Pulmonary artery endothelial cell (primary cell): Measurements from ENCODE around the gene CD3G. TPM values are rescaled to one million over a fixed set of nuclear protein-coding genes. Genes with fewer than 3 reads are reported as not detected.
"Not testable (repeated sequence)": the region's sequence is repeated elsewhere in the genome, so short reads cannot be mapped to it uniquely, and the experiment has no call there.

Source experiments
- DNase-seq: peaks from one replicate; pipeline ENCODE4 v3.0.0-alpha.2; 2011; ENCODE audit warnings: low read depth, low spot score
- total RNA-seq: library from RNA; depleted of rRNA; stranded (reverse); fragments of >200 nt; gene quantifications from 2 replicates; pipeline ENCODE4 v1.2.3, GENCODE V29; 2014

Gene CD3G
- total RNA-seq, 1 donor from 2014 or later: not detected

DNA sequence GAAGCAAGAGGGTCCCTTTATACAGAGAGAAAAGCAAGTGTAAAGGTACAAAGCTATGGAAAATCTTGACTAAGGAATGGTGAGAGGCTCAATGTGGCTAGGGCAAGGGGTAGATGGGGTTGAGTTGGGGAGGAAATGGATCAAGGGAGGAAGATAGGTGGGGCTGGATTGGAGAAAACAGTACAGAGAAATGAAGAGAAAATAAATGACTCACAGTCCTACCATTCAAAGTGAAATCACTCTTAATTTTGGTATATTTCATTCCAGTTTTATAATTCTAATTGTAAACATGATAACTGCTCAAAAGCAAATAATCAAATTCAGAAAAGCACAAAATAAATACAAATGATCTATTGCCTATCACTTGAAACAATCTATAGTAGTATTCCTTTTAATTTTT is 31.8 kb downstream of the CD3G start:
- DNase-seq: no peak

DNA sequence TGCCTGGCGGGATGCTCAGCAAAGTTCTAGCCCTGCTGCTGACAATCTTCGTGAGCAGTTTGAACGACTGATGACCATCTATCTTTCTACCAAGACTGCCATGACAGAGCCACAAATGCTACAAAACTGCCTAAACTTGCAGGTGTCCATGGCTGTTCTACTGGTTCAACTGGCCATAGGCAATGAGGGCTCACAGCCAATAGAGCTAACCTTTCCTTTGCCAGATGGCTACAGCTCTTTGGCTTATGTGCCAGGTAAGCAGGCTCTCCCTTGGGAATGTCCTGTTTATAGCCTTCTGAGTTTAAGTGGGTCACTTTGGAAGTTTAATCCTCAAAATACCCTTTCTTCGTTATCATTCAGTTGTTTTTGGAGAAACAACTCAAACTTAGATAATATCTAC is 35.4 kb downstream of the CD3G start:
- DNase-seq: no peak

DNA sequence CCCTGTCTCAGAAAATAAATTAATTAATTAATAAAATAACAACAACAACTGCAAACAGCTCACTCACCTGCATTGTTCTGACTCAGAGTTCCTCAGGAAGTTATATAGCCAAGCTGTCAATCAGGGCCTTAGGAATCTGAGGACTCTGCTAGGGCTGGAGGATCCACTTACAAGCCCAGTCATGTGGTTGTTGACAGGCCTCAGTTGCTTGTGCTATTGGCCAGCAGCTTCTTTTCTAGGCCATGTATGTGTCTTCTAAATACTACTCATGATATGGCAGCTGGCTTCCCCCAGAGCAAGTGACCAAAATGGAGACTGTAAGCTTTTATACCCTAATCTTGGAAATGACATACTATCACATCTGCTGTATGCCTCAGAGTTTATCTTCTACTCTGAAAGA is 36.4 kb downstream of the CD3G start:
- DNase-seq: no peak

DNA sequence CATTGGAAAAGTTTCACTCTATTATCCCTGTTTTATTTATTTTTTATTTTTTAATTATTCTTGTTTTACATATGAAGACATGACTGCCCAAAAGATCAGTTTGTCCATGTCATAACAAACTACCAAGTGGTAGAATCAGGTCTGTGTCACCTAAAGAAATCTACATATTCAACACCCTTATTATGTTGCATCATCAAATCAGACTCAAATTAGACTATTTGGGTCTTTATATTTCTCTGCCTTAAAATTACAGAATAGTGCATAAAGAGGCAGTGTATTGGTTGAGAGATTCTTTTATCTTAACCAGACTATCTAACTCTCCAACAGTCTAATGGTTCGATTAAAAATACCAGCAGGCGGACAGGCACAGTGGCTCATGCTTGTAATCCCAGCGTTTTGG is 38.8 kb downstream of the CD3G start:
- DNase-seq: no peak

DNA sequence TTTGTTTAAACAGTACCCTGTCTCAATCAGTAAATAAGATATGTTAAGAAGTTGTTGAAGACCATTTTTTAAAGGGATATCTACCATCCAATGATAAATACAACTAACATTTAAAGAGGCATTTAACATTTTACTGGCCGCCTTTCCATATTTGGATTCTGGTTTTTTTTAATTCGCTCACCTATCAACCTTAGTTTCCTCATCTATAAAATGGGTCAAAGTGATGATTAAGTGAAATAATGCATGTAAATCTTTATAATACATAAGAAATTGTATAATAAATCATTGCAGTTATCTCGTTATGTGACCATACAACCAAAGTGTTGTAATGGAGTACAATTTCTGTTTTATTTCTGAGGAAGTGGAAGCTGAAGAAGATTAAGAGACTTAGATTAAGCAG is 39.5 kb downstream of the CD3G start:
- no peak for DNase-seq

DNA sequence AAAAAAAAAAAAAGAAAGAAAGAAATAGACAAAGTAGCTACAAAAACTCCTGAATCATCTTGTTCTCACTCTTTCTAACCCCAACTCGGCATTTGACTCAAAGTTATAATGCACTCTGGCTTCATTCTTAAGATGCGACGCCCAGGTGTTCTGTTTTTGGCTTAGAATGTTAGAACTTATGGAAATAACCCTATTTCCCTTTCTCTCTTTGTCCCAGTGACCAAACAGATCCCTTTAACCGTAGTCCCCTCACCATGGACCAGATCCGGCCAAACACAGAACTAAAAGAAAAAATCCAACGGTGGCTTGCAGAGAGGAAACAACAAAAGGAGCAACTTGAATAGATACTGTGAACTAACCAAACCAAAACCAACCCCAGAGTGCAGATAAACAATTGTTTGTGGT is 52.0 kb downstream of the CD3G start:
- no peak for DNase-seq

DNA sequence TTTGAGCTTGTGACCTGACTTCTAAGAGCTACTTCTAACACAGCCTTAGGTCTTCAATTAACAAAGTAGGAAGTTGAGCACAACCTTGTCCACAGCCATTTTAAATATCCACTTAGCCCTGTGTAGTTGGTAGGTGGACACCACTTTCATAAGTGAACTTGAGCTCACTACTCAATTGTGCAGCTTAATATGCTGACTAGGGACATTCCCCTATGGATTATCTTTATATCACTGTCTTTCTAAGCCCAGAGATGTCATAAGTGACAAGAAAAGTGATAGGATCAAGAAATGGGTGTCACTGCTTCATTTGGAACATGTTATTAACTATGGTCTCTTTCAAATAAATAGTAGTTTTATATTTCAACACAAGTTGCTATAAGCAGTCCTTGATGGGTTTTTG is 53.3 kb downstream of the CD3G start:
- DNase-seq: no peak

DNA sequence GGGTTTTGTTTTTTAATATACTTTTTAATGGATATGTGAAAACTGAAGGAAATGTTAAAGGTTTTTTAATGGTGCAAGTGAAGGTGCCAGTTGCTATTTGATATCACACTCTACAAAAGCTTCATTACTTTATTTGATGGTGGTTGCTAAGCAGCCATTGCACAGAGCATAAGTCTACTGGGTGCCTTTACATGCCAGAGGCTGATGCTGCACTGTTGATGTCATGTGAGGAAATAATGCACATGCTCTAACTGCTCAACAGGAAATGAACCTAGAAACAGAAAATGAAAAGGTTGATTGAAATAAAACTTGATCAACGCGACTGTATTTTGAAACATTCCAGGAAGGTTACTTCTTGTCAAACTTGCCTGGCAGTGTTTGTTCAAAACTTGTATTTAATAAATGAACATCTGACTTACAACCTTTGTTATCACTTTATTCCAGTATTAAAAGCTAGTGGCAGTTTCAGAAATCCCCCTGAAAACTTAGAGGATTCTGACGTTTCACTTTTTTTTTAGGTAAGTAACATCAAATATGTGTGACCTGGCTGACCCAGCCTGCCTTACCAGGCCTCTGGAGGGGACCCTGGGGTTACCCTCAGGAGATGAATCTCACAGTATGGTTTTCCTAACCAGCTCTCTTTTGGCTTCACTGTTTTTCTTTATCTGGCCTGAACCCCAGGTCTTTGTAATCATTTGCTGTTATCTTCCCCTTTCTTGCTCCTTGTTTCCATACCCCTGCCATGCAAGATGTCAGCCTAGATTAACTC is 54.8 kb downstream of the CD3G start:
- DNase-seq: no peak

DNA sequence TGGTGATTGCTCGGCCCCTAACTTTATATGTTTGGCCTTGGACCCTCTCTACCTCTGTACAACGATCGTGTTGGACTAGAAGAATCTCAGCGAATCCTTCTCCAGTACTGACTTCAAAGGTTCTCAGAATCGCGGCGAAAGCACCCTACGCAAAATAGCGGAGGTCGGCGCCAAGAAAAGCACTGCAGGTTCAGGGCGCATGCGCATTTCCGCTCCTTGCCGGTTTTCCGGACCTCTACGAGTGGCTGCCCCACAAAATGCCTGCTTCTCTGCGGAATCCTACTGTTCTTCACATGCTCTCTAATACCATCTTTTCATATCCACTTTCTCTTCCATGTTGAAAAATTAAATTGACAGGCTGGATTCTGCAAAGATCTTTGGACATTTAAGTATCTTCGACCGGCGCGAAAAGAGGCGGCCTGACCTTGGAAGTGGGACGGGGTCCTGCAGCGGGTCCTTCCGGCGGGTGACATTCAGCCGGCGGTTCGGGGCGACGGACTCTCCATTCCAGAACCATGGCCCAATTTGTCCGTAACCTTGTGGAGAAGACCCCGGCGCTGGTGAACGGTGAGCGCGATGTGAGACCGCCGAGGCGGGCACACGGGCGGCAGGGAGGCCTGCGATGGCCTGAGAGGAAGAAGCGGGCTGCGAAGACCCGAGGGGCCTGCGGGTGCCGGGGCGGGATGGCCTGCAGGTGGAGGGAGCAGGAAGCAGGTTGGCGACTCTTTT is 57.2 kb downstream of the CD3G start, which contains the start of gene ATP5MG:
Gene ATP5MG (plus strand): TSS at position 456 of the 729 bp plus-strand sequence. CDS start 60 bp downstream, at position 516.
- DNase-seq: peak; percentile 50

DNA sequence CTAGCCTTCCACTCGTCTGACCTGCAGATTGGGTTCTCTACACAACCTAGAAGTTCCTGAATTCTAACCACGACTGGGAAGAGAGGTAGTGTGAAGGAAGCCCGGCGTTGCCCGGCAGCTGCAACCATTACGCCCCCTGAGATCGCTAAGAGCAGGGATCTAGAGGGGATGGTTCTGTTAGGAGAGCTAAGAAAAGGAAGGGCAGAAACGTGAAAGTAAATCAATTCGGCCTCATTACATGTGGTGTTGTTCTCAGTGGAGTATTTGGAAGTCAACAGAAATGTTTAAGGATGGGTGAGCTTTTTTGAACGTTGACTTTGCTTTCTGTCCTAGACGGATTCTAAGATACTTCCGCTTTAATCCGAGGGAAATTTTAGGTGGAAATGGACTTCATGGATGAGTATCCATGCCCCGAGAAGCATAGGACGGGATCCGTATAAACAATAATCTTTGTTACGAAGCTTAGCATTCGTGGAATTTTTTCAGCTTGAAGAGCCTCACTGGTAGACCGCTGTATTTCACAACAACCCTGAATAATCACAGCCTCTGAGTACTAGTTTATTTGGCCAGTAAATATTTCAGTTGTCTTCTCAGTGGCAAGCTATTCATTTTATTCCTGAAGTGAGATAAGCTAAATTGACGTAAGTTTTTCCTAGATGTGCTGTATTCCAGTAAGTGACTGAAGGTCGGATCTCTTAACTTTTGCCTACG is 57.9 kb downstream of the CD3G start:
- DNase-seq: no peak

DNA sequence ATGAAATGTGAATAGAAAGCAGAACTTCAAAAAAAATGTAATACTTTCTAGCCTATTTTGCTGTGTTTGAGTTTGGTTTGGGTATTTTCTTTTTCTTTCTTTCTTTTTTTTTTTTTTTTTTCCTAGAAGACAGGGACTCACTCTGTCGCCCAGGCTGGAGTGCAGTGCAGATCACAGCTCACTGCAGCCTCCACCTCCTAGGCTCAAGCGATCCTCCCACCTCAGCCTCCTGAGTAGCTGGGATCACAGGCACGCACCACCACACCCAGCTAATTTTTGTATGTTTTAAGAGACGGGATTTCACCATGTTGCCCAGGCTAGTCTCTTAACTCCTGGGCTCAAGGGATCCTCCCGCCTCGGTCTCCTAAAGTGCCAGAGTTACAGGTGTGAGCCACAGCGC is 58.5 kb downstream of the CD3G start:
- DNase-seq: not testable (repeated sequence)

Other genes starting within 250 kb of the CD3G start
- 0.13 and 0.21 TPM in 2 replicates for gene SCN4B, start 191.5 kb upstream of the CD3G start, total RNA-seq
- gene SCN2B, start 167.7 kb upstream of the CD3G start, total RNA-seq: not detected in 2 replicates
- gene JAML, start 119.3 kb upstream of the CD3G start, total RNA-seq: 0.13 and 0.35 TPM in 2 replicates
- 11.5 and 14.2 TPM in 2 replicates for gene MPZL3, start 92.0 kb upstream of the CD3G start, total RNA-seq
- 116 and 148 TPM in 2 replicates for gene MPZL2, start 80.0 kb upstream of the CD3G start, total RNA-seq
- not detected in 2 replicates for gene CD3E, start 39.6 kb upstream of the CD3G start, total RNA-seq
- gene CD3D, start 1.6 kb upstream of the CD3G start, total RNA-seq: not detected in 2 replicates
- 29.9 and 38.4 TPM in 2 replicates for gene UBE4A, start 15.3 kb downstream of the CD3G start, total RNA-seq
- gene ATP5MG, start 57.3 kb downstream of the CD3G start, total RNA-seq: 69.5 and 96.9 TPM in 2 replicates
- gene KMT2A, start 92.1 kb downstream of the CD3G start, total RNA-seq: 20.0 and 29.7 TPM in 2 replicates
- 0.40 and 1.3 TPM in 2 replicates for gene TTC36, start 183.1 kb downstream of the CD3G start, total RNA-seq
- 17.7 and 18.7 TPM in 2 replicates for gene TMEM25, start 186.8 kb downstream of the CD3G start, total RNA-seq
- 25.5 and 33.6 TPM in 2 replicates for gene IFT46, start 221.6 kb downstream of the CD3G start, total RNA-seq
- gene ARCN1, start 228.1 kb downstream of the CD3G start, total RNA-seq: 130 and 149 TPM in 2 replicates